IMR-90 (cell line): ENCODE data around the gene BLVRA. TPM values are rescaled to one million over a fixed set of nuclear protein-coding genes. Genes with fewer than 3 reads are reported as not detected.

Source experiments
- ATAC-seq: fragments of 200-7000 bp; cut with Tn5 transposase; 2 replicates; pipeline ENCODE4 v1.9.1; 2020; ENCODE audit warnings: low read depth, mild to moderate bottlenecking, moderate library complexity
- BruUV-seq: library from RNA; stranded (reverse); fragments of 400-500 nt; replicated peaks from 2 replicates; lab custom pipeline; 2021; lab: Mats Ljungman, UMichigan
- CTCF ChIA-PET: fragments of 300-600 bp; formaldehyde crosslinking; extraction: SDS; loops from one replicate; lab custom pipeline; 2021; ENCODE audit warnings: antibody characterized with exemption; lab: Yijun Ruan, JAX
- POLR2A ChIA-PET: fragments of 300-600 bp; sonication (Branson Sonifier 250); formaldehyde crosslinking; loops from one replicate; lab custom pipeline; 2022; ENCODE audit warnings: antibody characterized with exemption; ENCODE audit not compliant: unreplicated experiment; lab: Charles Lee
- DNase-seq: peaks from one replicate; pipeline ENCODE4 v3.0.0; 2013
- H2AFZ ChIP-seq: replicated peaks from 2 replicates; pipeline ENCODE3; 2013; ENCODE audit warnings: low read length, mild to moderate bottlenecking; ENCODE audit not compliant: poor library complexity
- H2AK5ac ChIP-seq: 2 replicates; pipeline ENCODE4 v1.6.1; 2013; ENCODE audit warnings: low read depth, low read length, inconsistent platforms
- H2AK9ac ChIP-seq: replicated peaks from 2 replicates; pipeline ENCODE3; 2013; ENCODE audit warnings: mild to moderate bottlenecking, low read depth, low read length, moderate library complexity; ENCODE audit not compliant: poor library complexity
- H2BK120ac ChIP-seq: 2 replicates; pipeline ENCODE4 v1.6.1; 2013; ENCODE audit warnings: low read depth, low read length, inconsistent platforms
- H2BK15ac ChIP-seq: 3 replicates; pipeline ENCODE4 v1.6.1; 2013; ENCODE audit warnings: low read depth, low read length, inconsistent platforms
- H2BK20ac ChIP-seq: 2 replicates; pipeline ENCODE4 v1.6.1; 2013; ENCODE audit warnings: low read depth, mild to moderate bottlenecking, inconsistent platforms, low read length, moderate library complexity
- H2BK5ac ChIP-seq: 2 replicates; pipeline ENCODE4 v1.6.1; 2013; ENCODE audit warnings: mild to moderate bottlenecking, low read depth, low read length, inconsistent platforms; ENCODE audit not compliant: poor library complexity, severe bottlenecking
- H3K14ac ChIP-seq: replicated peaks from 2 replicates; pipeline ENCODE4 v1.6.1; 2013; ENCODE audit warnings: low read depth, low read length, inconsistent platforms
- H3K18ac ChIP-seq: 2 replicates; pipeline ENCODE4 v1.6.1; 2013; ENCODE audit warnings: low read depth, low read length, control low read depth
- H3K23ac ChIP-seq: 2 replicates; pipeline ENCODE4 v1.6.1; 2013; ENCODE audit warnings: low read depth, low read length, inconsistent platforms
- H3K27ac ChIP-seq: 2 replicates; pipeline ENCODE4 v1.5.1; 2013; ENCODE audit warnings: mild to moderate bottlenecking, control low read depth, low read length; ENCODE audit not compliant: insufficient read depth
- H3K27me3 ChIP-seq: 2 replicates; pipeline ENCODE4 v1.6.1; 2013; ENCODE audit warnings: low read length; ENCODE audit not compliant: control insufficient read depth, insufficient read depth
- H3K36me3 ChIP-seq: 2 replicates; pipeline ENCODE4 v1.6.1; 2013; ENCODE audit warnings: low read length, mixed read lengths; ENCODE audit not compliant: control insufficient read depth, insufficient read depth
- H3K4ac ChIP-seq: 2 replicates; pipeline ENCODE4 v1.6.1; 2013; ENCODE audit warnings: low read depth, low read length, inconsistent platforms
- H3K4me1 ChIP-seq: 2 replicates; pipeline ENCODE4 v1.6.1; 2013; ENCODE audit warnings: low read length, mixed read lengths; ENCODE audit not compliant: control insufficient read depth, insufficient read depth
- H3K4me2 ChIP-seq: 2 replicates; pipeline ENCODE4 v1.6.1; 2013; ENCODE audit warnings: low read depth, mild to moderate bottlenecking, control low read depth, low read length, moderate library complexity
- H3K4me3 ChIP-seq: 2 replicates; pipeline ENCODE4 v1.5.1; 2013; ENCODE audit warnings: low read depth, mild to moderate bottlenecking, control low read depth, low read length, moderate library complexity; ENCODE audit not compliant: insufficient read depth
- H3K56ac ChIP-seq: 2 replicates; pipeline ENCODE4 v1.6.1; 2013; ENCODE audit warnings: low read length, inconsistent platforms; ENCODE audit not compliant: insufficient read depth; ENCODE audit errors: extremely low read depth
- H3K79me1 ChIP-seq, 2 experiments: 2 replicates each; pipeline ENCODE4 v1.6.1; 2013; ENCODE audit warnings: low read length in 2 of 2, inconsistent platforms in 1 of 2, low read depth in 1 of 2
- H3K9ac ChIP-seq: 2 replicates; pipeline ENCODE4 v1.6.1; 2013; ENCODE audit warnings: low read depth, low read length, control low read depth
- H3K9me1 ChIP-seq: 2 replicates; pipeline ENCODE4 v1.6.1; 2013; ENCODE audit warnings: low read length, inconsistent platforms; ENCODE audit not compliant: insufficient read depth
- H3K9me3 ChIP-seq: 2 replicates; pipeline ENCODE4 v1.6.1; 2013; ENCODE audit warnings: low read length; ENCODE audit not compliant: control insufficient read depth, insufficient read depth
- H4K20me1 ChIP-seq: 2 replicates; pipeline ENCODE4 v1.6.1; 2013; ENCODE audit warnings: low read length, inconsistent platforms; ENCODE audit not compliant: insufficient read depth
- H4K5ac ChIP-seq: 2 replicates; pipeline ENCODE4 v1.6.1; 2013; ENCODE audit warnings: mild to moderate bottlenecking, low read depth, low read length, control low read depth
- H4K8ac ChIP-seq, 2 experiments: 2 replicates each; pipeline ENCODE4 v1.6.1; 2013; ENCODE audit warnings: low read depth in 2 of 2, low read length in 2 of 2, control low read depth in 1 of 2, inconsistent platforms in 1 of 2
- H4K91ac ChIP-seq: 2 replicates; pipeline ENCODE4 v1.6.1; 2013; ENCODE audit warnings: low read depth, low read length, inconsistent platforms; ENCODE audit not compliant: insufficient read depth
- CEBPB ChIP-seq: IDR thresholded peaks from 2 replicates; pipeline ENCODE4 v1.6.1; 2012; ENCODE audit warnings: low read depth, low read length, improper control_type of control experiment
- CHD1 ChIP-seq: IDR thresholded peaks from 2 replicates; pipeline ENCODE4 v1.6.1; 2012; ENCODE audit warnings: low read depth, low read length, improper control_type of control experiment
- CTCF ChIP-seq: conservative IDR thresholded peaks from 2 replicates; pipeline ENCODE4 v1.5.1; 2012; ENCODE audit warnings: mild to moderate bottlenecking, low read depth, low read length, improper control_type of control experiment
- MAFK ChIP-seq: IDR thresholded peaks from 2 replicates; pipeline ENCODE4 v1.6.1; 2012; ENCODE audit warnings: low read depth, low read length, improper control_type of control experiment
- MAZ ChIP-seq: IDR thresholded peaks from 2 replicates; pipeline ENCODE4 v1.6.1; 2012; ENCODE audit warnings: low read depth, mild to moderate bottlenecking, low read length, improper control_type of control experiment, moderate library complexity, borderline replicate concordance
- NFE2L2 ChIP-seq: fragments of 150-350 bp; IDR thresholded peaks from 2 replicates; pipeline ENCODE4 v1.6.1; 2016; ENCODE audit warnings: low read depth, mild to moderate bottlenecking, low read length
- POLR2A ChIP-seq: IDR thresholded peaks from 2 replicates; pipeline ENCODE4 v1.6.1; 2012; ENCODE audit warnings: mild to moderate bottlenecking, low read depth, low read length
- RAD21 ChIP-seq: IDR thresholded peaks from 2 replicates; pipeline ENCODE4 v1.6.1; 2012; ENCODE audit warnings: low read length, improper control_type of control experiment
- WGBS, 2 experiments: methylation state at CpG; one replicate each; pipeline versions ENCODE4 v1.1.5 to v1.1.7; 2013; ENCODE audit warnings: missing lambda C conversion rate in 2 of 2; ENCODE audit not compliant: insufficient read length in 1 of 2; ENCODE audit errors: extremely low coverage in 2 of 2; 5-methylcytosine and 5-hydroxymethylcytosine counted together
- dilution Hi-C: fragments of 300-500 bp; cut with HindIII; formaldehyde crosslinking; loops from one replicate; pipeline ENCODE4 v1.14.3; 2018; ENCODE audit warnings: low sequenced_read_pairs; ENCODE audit not compliant: unreplicated experiment
- in situ Hi-C: fragments of 300-500 bp; cut with MboI; formaldehyde crosslinking; loops from 3 replicates; pipeline ENCODE4 v1.14.3; 2019; ENCODE audit warnings: low sequenced_read_pairs, inconsistent platforms, mixed read lengths
- intact Hi-C: fragments of 100-400 bp; cut with micrococcal nuclease; formaldehyde crosslinking; loops from 2 replicates; pipeline ENCODE4 v1.10.0; 2022
- polyA plus RNA-seq, 3 experiments: library from polyadenylated mRNA; depleted of rRNA; stranded (reverse); fragments of >200 nt; gene quantifications; 2 replicates each; pipeline ENCODE4 v1.2.3, GENCODE V29; 2012; ENCODE audit warnings: low replicate concordance in 1 of 3
- total RNA-seq: library from RNA; depleted of rRNA; stranded (reverse); fragments of >200 nt; gene quantifications from 2 replicates; pipeline ENCODE4 v1.2.3, GENCODE V29; 2012
- TF ChIP-seq, protein P1 (sequence below): fragments of 150-350 bp; IDR thresholded peaks from 2 replicates; pipeline ENCODE4 v1.6.1; 2017; ENCODE audit warnings: mild to moderate bottlenecking, antibody characterized with exemption, low read length, low read depth

BLVRA gene
- total and polyA plus RNA-seq, 2 of the 4 experiments (the other 2 are of a cell fraction), result 32.3 to 47.1 TPM

- no TSS peak for BruUV-seq
- no peak overlapping the region for H4K8ac ChIP-seq
These were observed 24.5 kb downstream of the BLVRA start for GRCh38 chr7:43782768-43783555.

More at GRCh38 chr7:43782768-43783555, 24.5 kb downstream of the BLVRA start:
- Histone ChIP-seq H3K9me1 (no peaks in the 10 kb centered on the region; the same call in 1 of the 2 replicates), H3K4me1 (peaks cover 5% of the 10 kb centered on the region), H3K4me2 (no peak overlapping the region), H3K79me1 (no peaks in the 10 kb centered on the region; a peak in 1 of 4 replicates), H2AK9ac (no peak overlapping the region), H3K27me3 (no peaks in the 10 kb centered on the region), H3K18ac (no peak overlapping the region), H3K9ac (no peak overlapping the region), H3K4me3 (no peak overlapping the region), H2BK15ac (no peak overlapping the region), H2BK5ac (no peak overlapping the region), H3K56ac (no peak overlapping the region), H2AFZ (no peak overlapping the region), H3K4ac (no peak overlapping the region), H3K27ac (no peak overlapping the region), H4K20me1 (no peaks in the 10 kb centered on the region; the same call in 1 of the 2 replicates), H3K14ac (no peak overlapping the region), H4K91ac (no peak overlapping the region), H2BK20ac (no peak overlapping the region), H2AK5ac (no peak overlapping the region), H4K5ac (peak overlapping the region; percentile 11; the same call in 1 of the 2 replicates), H3K23ac (no peak overlapping the region; the same call in 1 of the 2 replicates), H2BK120ac (no peak overlapping the region), H3K9me3 (no peaks in the 10 kb centered on the region), H3K36me3 (peaks cover 2% of the 10 kb centered on the region; the same call in 1 of the 2 replicates)
- WGBS, 2 experiments, result 94% methylated on average over 2 of the region's 8 CpGs; no CpG with 5 or more reads in 1 of the 2 experiments
- no peak for DNase-seq
- POLR2A ChIA-PET, result no interaction called here
- TF ChIP-seq CTCF (no peak), MAZ (no peak), CHD1 (no peak), RAD21 (no peak), POLR2A (no peak), CEBPB (no peak), MAFK (no peak), NFE2L2 (no peak)
- TF ChIP-seq, protein P1, sequence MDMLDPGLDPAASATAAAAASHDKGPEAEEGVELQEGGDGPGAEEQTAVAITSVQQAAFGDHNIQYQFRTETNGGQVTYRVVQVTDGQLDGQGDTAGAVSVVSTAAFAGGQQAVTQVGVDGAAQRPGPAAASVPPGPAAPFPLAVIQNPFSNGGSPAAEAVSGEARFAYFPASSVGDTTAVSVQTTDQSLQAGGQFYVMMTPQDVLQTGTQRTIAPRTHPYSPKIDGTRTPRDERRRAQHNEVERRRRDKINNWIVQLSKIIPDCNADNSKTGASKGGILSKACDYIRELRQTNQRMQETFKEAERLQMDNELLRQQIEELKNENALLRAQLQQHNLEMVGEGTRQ, result no peak
- in situ Hi-C loops, result no loop called here
- CTCF ChIA-PET, result no interaction called here
- ATAC-seq, result no peak
- dilution Hi-C loops, result no loop called here
- intact Hi-C loops, result no loop called here
